Mesendoderm (in vitro differentiated cells): ENCODE measurements around the gene MT1E.
"Not testable (repeated sequence)": the region's sequence is repeated elsewhere in the genome, so short reads cannot be mapped to it uniquely, and the experiment has no call there.

ENCODE experiments used
- DNase-seq: peaks from one replicate; pipeline ENCODE4 v3.0.0; 2013
- H2AK5ac ChIP-seq: 2 replicates; pipeline ENCODE4 v1.6.1; 2013; ENCODE audit warnings: low read length, inconsistent platforms
- H2BK120ac ChIP-seq: 2 replicates; pipeline ENCODE4 v1.6.1; 2013; ENCODE audit warnings: low read depth, mild to moderate bottlenecking, low read length, moderate library complexity, mixed read lengths
- H2BK15ac ChIP-seq: replicated peaks from 2 replicates; pipeline ENCODE4 v1.6.1; 2013; ENCODE audit warnings: low read depth, mild to moderate bottlenecking, moderate library complexity
- H2BK5ac ChIP-seq: 2 replicates; pipeline ENCODE4 v1.6.1; 2013; ENCODE audit warnings: low read length, inconsistent platforms
- H3K18ac ChIP-seq: 2 replicates; pipeline ENCODE4 v1.6.1; 2013; ENCODE audit warnings: mild to moderate bottlenecking, low read length, mixed read lengths
- H3K23ac ChIP-seq: one replicate; pipeline ENCODE4 v1.6.1; 2013; ENCODE audit warnings: low read length
- H3K27ac ChIP-seq: 2 replicates; pipeline ENCODE4 v1.5.1; 2013; ENCODE audit warnings: low read depth, mild to moderate bottlenecking, inconsistent platforms, low read length, moderate library complexity
- H3K27me3 ChIP-seq: 2 replicates; pipeline ENCODE4 v1.6.1; 2013; ENCODE audit warnings: low read length, control low read depth, mild to moderate bottlenecking, inconsistent platforms; ENCODE audit not compliant: insufficient read depth, poor library complexity
- H3K36me3 ChIP-seq: 2 replicates; pipeline ENCODE4 v1.6.1; 2013; ENCODE audit warnings: low read length, inconsistent platforms; ENCODE audit not compliant: control insufficient read depth, insufficient read depth
- H3K4ac ChIP-seq: one replicate; pipeline ENCODE4 v1.6.1; 2013; ENCODE audit warnings: low read depth, mild to moderate bottlenecking, low read length, moderate library complexity
- H3K4me1 ChIP-seq: 2 replicates; pipeline ENCODE4 v1.6.1; 2013; ENCODE audit warnings: low read depth, low read length, inconsistent platforms; ENCODE audit not compliant: control insufficient read depth
- H3K4me2 ChIP-seq: 2 replicates; pipeline ENCODE4 v1.6.1; 2013; ENCODE audit warnings: low read length
- H3K4me3 ChIP-seq: 2 replicates; pipeline ENCODE4 v1.5.1; 2013; ENCODE audit warnings: mild to moderate bottlenecking, low read length
- H3K56ac ChIP-seq: one replicate; pipeline ENCODE4 v1.6.1; 2013; ENCODE audit warnings: low read length
- H3K79me1 ChIP-seq: 2 replicates; pipeline ENCODE4 v1.6.1; 2013; ENCODE audit warnings: low read length, inconsistent platforms
- H3K79me2 ChIP-seq: 2 replicates; pipeline ENCODE4 v1.6.1; 2013; ENCODE audit warnings: mild to moderate bottlenecking, low read length; ENCODE audit not compliant: control insufficient read depth, insufficient read depth
- H3K9ac ChIP-seq: 2 replicates; pipeline ENCODE4 v1.6.1; 2013; ENCODE audit warnings: low read length, inconsistent platforms
- H4K5ac ChIP-seq: one replicate; pipeline ENCODE4 v1.6.1; 2013; ENCODE audit warnings: low read length
- H4K8ac ChIP-seq: one replicate; pipeline ENCODE4 v1.6.1; 2013; ENCODE audit warnings: low read depth, mild to moderate bottlenecking, control low read depth, low read length, moderate library complexity
- WGBS: extraction: QIAGEN DNeasy Blood & Tissue Kit; methylation state at CpG from one replicate; pipeline ENCODE4 v1.1.7; 2013; ENCODE audit warnings: low lambda C conversion rate, missing lambda C conversion rate; ENCODE audit not compliant: insufficient coverage; ENCODE audit errors: extremely low coverage; 5-methylcytosine and 5-hydroxymethylcytosine counted together

MT1E gene

DNA sequence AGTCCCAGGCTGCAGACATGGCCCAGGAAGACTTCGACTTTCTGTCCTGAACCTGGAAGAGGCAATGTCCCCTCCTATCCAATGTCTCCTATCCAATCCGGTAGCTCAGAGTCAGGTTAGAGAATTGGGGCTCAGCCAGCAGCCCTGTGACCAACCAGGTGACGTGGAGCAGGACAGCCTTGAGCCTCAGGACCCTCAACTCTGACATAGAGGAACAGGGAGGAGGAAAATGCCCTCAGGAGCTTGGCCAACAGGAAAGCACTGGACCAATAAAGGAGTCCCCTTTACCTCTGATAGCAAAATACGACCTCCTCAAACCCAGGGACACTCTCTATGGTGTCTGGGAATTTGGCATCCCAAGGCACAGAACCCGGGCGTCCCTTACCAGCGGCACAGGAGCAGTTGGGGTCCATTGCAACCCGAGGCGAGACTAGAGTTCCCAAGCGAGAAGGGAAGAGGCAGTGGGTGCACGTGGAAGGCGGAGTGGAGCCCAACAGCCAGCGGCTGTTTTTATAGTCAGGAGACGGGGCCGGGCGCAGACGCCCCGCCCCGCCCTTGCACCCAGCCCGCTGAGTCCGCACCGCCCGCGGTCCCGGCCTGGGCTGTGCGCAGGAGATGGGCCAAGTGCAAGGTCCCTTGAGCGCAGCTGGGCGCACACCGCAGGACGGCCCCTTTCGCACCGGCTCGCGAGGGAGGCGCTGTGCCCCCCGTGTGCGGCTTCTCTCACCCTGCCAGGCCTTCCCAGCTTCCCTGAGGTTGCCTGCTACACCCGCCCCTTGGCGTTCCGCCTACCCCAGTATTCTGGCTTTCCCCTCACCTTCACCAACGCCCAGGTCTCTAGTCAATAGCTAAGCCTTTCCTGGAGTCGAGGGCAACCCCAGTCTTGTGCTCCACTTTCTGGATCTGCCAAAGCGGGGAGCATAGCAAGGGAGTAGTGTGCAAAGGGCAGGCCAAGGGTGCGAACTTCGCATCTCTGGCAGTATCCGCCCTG lies 42.3 kb downstream of the MT1E start, which contains the start of gene MT1G:
Gene MT1G (minus strand): TSS at position 485 of the 991 bp plus-strand sequence. CDS start 72 bp downstream, at position 413.
- Histone ChIP-seq H3K4me3 (no peak within 1 kb of the TSS), H3K4me1 (no peaks in the 10 kb centered on the region), H3K4ac (no peak within 1 kb of the TSS), H4K8ac (no peak within 1 kb of the TSS), H2BK120ac (no peak within 1 kb of the TSS), H4K5ac (no peak within 1 kb of the TSS), H3K27ac (no peak within 1 kb of the TSS), H3K18ac (no peak within 1 kb of the TSS), H3K9ac (no peak within 1 kb of the TSS), H3K79me2 (no peaks in the 10 kb centered on the region), H3K36me3 (no peaks in the 10 kb centered on the region), H2BK15ac (no peak within 1 kb of the TSS), H3K27me3 (peaks cover 67% of the 10 kb centered on the region), H3K4me2 (peak within 1 kb of the TSS; percentile 33), H2AK5ac (no peak within 1 kb of the TSS), H2BK5ac (no peak within 1 kb of the TSS), H3K23ac (no peak within 1 kb of the TSS), H3K79me1 (no peaks in the 10 kb centered on the region), H3K56ac (no peak within 1 kb of the TSS)
- no CpG with 5 or more reads among the region's 46 CpGs for WGBS
- DNase-seq, result no peak

DNA sequence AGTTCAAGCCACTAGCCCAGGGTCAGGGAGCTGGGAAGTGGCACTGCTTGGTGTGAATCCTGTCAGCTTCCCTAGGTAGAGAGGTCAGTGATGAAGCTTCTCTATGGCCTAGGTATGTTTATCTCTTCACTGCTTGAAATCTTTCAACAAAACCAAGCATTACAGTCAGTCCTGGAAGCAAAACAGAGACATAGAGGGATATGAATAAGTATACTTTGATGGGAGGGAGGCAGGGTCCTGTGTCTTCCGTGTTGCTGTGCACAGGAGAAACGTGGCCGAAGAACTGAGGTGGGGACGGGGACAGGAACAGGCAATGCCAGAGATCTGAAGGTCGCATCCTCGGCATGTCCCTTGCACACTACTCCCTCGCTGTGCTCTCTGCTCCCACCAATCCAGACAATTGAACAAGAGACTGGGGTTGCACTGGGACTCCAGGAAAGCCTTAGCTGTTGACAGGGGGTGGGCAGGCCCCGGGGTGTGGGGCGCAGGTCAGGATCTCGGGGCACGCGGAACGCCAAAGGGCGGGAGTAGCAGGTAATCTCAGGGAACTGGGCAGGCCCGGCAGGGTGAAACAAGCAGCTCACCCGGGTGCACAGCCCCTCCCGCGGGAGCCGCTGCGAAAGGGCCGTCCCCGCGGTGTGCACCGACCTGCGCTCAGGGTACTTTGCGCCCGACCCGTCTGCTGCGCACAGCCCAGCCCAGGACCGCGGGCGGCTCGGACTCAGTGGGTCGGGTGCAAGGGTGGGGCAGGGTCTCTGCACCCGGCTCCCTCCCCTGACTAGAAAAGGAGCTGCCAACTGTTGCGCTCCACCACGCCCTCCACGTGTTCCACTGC lies 43.6 kb downstream of the MT1E start, which contains the start of gene MT1H:
Gene MT1H (plus strand): TSS at position 810 of the 835 bp plus-strand sequence. CDS start 71 bp downstream, outside the sequence.
- H3K4ac ChIP-seq, result no peak within 1 kb of the TSS
- no peak within 1 kb of the TSS for H3K27ac ChIP-seq
- no peak within 1 kb of the TSS for H2BK5ac ChIP-seq
- H3K23ac ChIP-seq, result no peak within 1 kb of the TSS
- H2BK120ac ChIP-seq, result no peak within 1 kb of the TSS
- H3K4me2 ChIP-seq, result no peak within 1 kb of the TSS
- H3K56ac ChIP-seq, result peak within 1 kb of the TSS; percentile 22
- no CpG with 5 or more reads among the region's 38 CpGs for WGBS
- no peak within 1 kb of the TSS for H3K18ac ChIP-seq
- no peaks in the 10 kb centered on the region for H3K79me2 ChIP-seq
- H2BK15ac ChIP-seq, result no peak within 1 kb of the TSS
- H4K5ac ChIP-seq, result no peak within 1 kb of the TSS
- H3K9ac ChIP-seq, result no peak within 1 kb of the TSS
- no peak within 1 kb of the TSS for H2AK5ac ChIP-seq
- H3K4me1 ChIP-seq, result no peaks in the 10 kb centered on the region
- H3K27me3 ChIP-seq, result peaks cover 60% of the 10 kb centered on the region
- H3K36me3 ChIP-seq, result no peaks in the 10 kb centered on the region
- no peaks in the 10 kb centered on the region for H3K79me1 ChIP-seq
- DNase-seq, result no peak
- no peak within 1 kb of the TSS for H3K4me3 ChIP-seq
- H4K8ac ChIP-seq, result no peak within 1 kb of the TSS

DNA sequence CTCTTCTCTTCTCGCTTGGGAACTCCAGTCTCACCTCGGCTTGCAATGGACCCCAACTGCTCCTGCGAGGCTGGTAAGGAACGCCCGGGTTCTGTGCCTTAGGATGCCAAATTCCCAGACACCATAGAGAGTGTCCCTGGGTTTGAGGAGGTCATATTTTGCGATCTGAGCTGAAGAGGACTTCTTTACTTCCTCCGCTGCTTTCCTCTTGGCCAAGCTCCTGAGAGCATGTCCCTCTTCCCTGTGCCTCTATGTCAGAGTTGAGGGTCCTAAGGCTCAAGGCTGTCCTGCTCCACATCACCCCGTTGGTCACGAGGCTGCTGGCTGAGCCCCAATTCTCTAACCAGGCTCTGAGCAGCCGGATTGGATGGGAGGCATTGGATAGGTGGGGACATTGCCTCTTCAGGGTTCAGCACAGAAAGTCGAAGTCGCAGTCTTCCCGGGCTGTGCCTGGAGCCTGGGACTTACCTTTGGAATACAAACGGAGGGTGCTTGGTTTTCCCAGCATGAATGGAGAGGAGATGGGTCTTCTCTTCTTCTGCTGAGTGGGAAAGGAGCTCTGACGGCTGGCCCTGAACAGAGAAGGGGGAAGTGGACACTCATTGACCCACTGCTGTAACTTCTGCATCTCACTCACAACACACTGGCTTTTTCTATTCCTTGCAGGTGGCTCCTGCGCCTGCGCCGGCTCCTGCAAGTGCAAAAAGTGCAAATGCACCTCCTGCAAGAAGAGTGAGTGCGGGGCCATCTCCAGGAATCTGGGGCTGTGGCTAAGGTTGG lies 44.4 kb downstream of the MT1E start:
- WGBS, result no CpG with 5 or more reads among the region's 19 CpGs
- Histone ChIP-seq H3K23ac (no peak overlapping the region), H3K18ac (no peak overlapping the region), H2BK5ac (no peak overlapping the region), H2BK15ac (no peak overlapping the region), H3K4ac (no peak overlapping the region), H2AK5ac (no peak overlapping the region), H3K79me2 (no peaks in the 10 kb centered on the region), H3K79me1 (no peaks in the 10 kb centered on the region), H3K4me1 (no peaks in the 10 kb centered on the region), H4K8ac (no peak overlapping the region), H3K9ac (no peak overlapping the region), H2BK120ac (no peak overlapping the region), H3K36me3 (no peaks in the 10 kb centered on the region), H3K56ac (no peak overlapping the region), H3K4me3 (no peak overlapping the region), H3K4me2 (no peak overlapping the region), H4K5ac (no peak overlapping the region), H3K27ac (no peak overlapping the region), H3K27me3 (peaks cover 54% of the 10 kb centered on the region)
- DNase-seq, result no peak

DNA sequence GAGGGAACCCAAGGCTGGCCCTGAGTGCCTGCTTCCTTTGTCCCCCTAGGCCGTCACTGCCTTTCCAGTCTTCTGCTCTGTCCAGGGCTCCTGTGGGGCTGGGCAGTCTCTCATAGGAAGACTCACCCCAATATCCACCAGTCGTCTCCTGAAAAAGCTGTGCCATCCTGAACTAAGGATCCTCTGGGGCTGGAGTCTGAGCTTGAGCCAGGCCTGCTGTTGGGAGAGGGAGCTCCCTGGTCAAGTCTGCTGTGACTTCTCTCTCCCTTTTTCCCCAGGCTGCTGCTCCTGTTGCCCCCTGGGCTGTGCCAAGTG lies 45.0 kb downstream of the MT1E start:
- H2BK5ac ChIP-seq, result no peak overlapping the region
- no peak overlapping the region for H2BK15ac ChIP-seq
- H4K5ac ChIP-seq, result no peak overlapping the region
- WGBS, result no CpG with 5 or more reads among the region's 2 CpGs
- no peaks in the 10 kb centered on the region for H3K79me2 ChIP-seq
- no peak overlapping the region for H4K8ac ChIP-seq
- H3K4me2 ChIP-seq, result no peak overlapping the region
- H3K18ac ChIP-seq, result no peak overlapping the region
- H3K56ac ChIP-seq, result no peak overlapping the region
- no peak overlapping the region for H3K23ac ChIP-seq
- no peak overlapping the region for H3K4me3 ChIP-seq
- no peaks in the 10 kb centered on the region for H3K79me1 ChIP-seq
- no peak overlapping the region for H3K4ac ChIP-seq
- H3K36me3 ChIP-seq, result no peaks in the 10 kb centered on the region
- no peaks in the 10 kb centered on the region for H3K4me1 ChIP-seq
- no peak overlapping the region for H2AK5ac ChIP-seq
- H3K9ac ChIP-seq, result no peak overlapping the region
- peaks cover 51% of the 10 kb centered on the region for H3K27me3 ChIP-seq
- no peak overlapping the region for H2BK120ac ChIP-seq
- DNase-seq, result no peak
- no peak overlapping the region for H3K27ac ChIP-seq

DNA sequence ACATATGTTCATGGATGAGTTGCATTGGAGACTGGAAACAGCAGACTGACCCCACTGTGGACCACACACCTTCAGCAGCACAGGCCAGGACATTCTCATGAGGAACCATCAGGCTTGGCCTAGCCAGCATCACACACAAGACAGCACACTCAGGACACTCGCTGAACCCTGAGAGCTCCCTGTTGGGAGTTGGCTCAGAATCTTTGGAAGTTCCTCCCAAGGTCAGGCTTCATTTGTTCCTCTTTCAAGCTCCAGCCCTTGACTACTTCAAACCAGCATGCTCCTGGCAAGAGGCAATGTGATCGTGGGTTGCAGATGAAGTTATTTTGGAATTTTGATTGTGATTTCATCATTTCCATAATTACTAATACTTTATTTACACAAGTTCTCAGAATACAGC lies 46.1 kb downstream of the MT1E start:
- not testable (repeated sequence) for H3K79me2 ChIP-seq, H3K4me3 ChIP-seq, H3K36me3 ChIP-seq, H2BK120ac ChIP-seq, H3K4ac ChIP-seq, H2BK5ac ChIP-seq, H3K4me1 ChIP-seq, H3K27ac ChIP-seq, H3K18ac ChIP-seq, H4K8ac ChIP-seq, H2AK5ac ChIP-seq, H2BK15ac ChIP-seq, H3K56ac ChIP-seq, H3K23ac ChIP-seq, H4K5ac ChIP-seq, DNase-seq, H3K79me1 ChIP-seq, H3K9ac ChIP-seq, H3K4me2 ChIP-seq
- H3K27me3 ChIP-seq, result peaks cover 44% of the 10 kb centered on the region
- WGBS, result no CpG with 5 or more reads among the region's 2 CpGs
